Fibroblast of mammary gland (primary cell): ENCODE data around the gene CDC37.

Source experiments
- DNase-seq: peaks from one replicate; pipeline ENCODE4 v3.0.0-alpha.2; 2010; ENCODE audit warnings: low read depth
- H3K4me3 ChIP-seq: 2 replicates; pipeline ENCODE4 v1.5.1; 2011; ENCODE audit warnings: low read depth, mild to moderate bottlenecking, low read length, moderate library complexity; ENCODE audit not compliant: control insufficient read depth
- TF ChIP-seq, protein P1 (sequence below): conservative IDR thresholded peaks from 2 replicates; pipeline ENCODE4 v1.5.1; 2011; ENCODE audit warnings: low read depth, low read length, inconsistent platforms; ENCODE audit not compliant: control insufficient read depth, insufficient read depth

CDC37 gene

DNA sequence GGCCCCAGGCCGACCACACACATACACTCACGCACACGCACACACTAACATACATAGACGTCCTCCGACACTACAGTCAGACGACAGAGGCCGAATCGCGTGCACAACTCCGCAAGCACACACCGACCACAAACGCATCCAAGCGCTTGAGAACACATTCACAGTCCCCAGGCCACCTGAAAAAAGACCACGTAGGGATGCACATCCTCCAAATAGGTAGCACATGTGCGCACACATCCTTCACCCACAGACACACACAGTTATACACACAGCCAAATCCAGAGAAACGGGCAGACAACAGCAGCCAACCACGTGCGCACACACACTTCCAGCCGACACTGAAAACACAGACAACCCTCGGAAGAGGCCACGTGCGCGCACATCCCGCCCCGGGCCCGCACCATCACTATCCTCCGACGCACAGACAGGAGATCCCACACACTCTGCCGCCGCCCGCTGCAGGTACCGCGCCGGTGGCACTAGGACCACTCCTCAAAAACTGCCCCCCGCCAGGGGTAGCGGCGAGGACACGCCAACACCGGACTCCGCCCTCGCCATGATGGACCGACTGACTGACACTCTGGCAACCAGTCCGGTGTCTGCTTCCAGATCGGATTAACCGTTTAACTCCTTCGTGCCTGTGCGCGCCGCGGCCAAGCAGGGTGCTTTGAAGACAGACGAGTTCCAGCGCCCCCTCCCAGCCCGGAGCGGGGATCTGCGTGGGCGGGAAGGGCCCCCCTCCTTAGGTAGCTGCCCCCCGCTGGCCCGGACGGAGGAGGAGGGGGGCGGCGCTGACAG is 16.5 kb upstream of the CDC37 start:
- H3K4me3 ChIP-seq: peak overlapping the region; percentile 46
- TF ChIP-seq, protein P1, sequence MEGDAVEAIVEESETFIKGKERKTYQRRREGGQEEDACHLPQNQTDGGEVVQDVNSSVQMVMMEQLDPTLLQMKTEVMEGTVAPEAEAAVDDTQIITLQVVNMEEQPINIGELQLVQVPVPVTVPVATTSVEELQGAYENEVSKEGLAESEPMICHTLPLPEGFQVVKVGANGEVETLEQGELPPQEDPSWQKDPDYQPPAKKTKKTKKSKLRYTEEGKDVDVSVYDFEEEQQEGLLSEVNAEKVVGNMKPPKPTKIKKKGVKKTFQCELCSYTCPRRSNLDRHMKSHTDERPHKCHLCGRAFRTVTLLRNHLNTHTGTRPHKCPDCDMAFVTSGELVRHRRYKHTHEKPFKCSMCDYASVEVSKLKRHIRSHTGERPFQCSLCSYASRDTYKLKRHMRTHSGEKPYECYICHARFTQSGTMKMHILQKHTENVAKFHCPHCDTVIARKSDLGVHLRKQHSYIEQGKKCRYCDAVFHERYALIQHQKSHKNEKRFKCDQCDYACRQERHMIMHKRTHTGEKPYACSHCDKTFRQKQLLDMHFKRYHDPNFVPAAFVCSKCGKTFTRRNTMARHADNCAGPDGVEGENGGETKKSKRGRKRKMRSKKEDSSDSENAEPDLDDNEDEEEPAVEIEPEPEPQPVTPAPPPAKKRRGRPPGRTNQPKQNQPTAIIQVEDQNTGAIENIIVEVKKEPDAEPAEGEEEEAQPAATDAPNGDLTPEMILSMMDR: no peak
- DNase-seq: peak; percentile 74

DNA sequence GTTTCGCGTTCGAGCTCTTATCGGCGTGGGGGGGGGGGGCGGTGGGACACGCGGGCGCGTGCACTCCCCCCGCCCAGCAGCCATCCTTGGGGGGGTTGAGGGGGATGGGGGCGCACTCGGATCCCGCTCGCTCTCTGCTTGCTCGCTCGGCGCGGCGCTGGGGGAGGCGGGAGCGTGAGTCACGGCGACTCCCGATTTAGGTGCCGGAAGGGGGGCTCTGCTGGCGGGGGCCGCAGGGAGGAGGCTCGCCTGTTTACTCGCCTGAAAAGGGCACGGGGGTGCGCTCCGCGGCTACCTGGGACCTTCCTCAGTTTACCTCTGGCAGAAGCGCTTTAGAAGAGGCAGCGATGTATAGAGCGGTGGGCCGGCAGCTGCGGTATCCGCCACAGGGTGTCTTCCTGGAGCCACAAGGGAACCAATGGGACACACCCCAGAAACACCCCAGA is 15.9 kb upstream of the CDC37 start:
- no peak for DNase-seq
- H3K4me3 ChIP-seq: peak overlapping the region; percentile 46
- TF ChIP-seq, protein P1: no peak

DNA sequence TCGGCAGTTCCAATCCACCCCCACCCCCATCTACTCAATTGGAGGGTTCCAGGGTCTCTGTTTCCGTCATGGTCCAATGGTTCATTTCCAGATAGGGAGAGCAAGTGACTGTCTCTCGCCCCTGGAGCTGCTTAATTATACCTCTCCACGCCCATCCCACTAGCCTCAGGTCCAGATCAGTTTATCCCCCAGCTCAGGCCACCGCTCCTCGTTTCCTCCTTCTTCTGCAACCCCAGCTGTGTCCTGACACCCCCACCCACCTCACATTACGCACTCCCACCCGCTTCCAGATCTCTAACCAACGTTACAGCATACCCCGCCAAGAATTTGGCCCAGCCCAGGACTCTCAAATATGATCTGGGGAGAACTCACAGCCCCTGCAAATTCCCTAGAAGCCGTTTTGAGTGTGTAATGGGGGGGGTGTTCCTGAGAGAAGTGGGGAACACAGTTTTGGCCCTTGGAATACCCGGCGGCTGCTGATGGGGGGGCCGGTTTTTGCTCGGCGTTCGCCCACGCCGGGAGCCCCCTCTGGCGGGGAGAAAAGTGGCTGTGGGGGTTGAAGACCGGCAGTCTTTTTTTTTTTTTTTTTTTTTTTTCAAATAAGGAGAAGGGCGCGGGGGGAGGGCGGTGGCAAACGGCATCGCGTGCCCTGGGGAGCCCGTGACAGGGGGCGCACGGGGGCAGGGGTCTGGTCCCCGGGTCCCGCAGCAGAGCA is 15.3 kb upstream of the CDC37 start:
- peak overlapping the region; percentile 46 for H3K4me3 ChIP-seq
- TF ChIP-seq, protein P1: no peak
- no peak for DNase-seq

DNA sequence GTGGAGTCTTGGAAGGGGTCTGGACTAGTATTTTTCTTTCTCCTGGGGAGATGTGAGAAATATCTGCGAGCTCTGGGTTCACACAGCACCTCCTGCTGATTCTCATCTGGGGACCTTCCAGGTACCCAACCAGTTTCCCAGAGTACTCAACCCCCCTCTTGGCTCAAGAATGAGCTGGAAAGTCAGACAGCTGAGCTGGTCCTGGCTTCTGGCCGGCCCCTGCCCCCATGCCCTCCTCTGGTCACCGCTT is 14.8 kb upstream of the CDC37 start:
- H3K4me3 ChIP-seq: no peak overlapping the region
- TF ChIP-seq, protein P1: no peak
- DNase-seq: no peak

DNA sequence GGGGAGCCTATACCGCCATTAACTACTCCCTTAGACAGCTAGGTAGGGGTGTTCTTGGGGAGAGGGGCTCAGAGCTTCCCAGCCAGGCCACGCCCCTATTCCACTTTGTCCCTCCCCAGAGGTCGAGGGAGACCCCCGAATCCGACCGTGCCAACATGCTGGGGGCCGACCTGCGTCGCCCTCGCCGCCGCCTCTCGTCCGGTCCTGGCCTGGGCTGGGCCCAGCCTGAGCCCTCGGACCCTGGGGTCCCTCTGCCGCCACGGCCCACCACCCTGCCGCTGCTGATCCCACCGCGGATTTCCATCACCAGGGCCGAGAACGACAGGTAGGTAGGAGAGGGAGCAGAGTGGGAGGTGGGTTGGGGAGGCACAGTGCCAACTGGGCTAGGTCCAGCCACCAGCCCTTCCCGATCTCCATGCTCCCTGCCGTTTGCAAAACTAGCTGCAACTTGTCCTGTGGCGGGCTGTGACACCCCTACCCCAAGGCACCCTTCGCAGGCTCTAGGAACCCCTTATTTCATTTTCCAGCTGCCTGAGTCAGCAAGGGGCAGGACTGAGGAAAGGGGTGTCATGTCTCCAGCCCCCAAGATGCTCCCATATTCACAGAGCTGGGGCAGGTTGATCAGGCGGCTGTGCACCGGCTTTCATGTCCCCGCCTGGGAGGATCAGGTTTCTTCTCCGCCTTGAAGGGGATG is 14.3 kb upstream of the CDC37 start:
- TF ChIP-seq, protein P1: no peak
- H3K4me3 ChIP-seq: no peak overlapping the region
- no peak for DNase-seq

DNA sequence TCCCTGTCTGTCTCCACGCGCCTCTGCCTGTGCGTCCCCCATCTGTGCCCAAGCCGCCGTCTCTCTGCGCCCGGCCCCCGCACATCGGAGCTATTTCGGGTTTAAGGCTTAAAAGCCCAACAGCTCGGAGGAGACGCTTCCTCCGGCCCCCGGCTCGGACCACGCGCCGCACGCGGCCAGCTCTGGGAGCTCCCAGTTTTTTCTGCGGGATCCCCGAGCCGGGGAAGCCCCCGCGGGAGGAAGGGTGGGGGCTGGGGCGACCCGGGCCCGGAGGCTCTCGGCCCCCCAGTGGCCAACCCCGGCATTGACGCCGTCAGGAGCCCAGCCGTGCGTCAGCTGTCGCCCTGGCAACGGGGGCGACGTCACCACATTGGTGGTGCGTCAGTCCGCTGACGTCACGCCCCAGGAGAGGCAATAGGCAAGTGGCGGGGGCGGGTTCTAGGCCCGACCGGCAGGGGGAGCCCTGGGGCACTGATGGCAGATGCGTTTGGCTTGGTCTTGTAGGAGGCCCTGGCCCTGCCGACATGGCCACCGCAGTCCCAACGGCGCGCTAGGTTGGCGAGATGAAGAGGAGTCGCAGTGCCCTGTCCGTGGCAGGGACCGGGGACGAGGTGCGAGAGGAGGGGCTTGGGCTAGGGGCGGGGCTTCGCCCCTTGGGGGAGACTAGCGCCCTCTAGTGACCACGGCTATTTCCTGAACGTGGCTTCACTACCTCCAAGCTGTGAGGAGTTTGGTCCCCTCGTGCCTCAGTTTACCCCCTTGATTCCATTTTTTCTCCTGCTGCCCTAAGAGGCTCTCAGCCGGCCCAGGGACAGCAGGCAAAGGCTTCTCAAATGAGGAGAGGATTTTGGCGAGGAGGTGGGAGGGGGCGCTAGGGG is 13.3 kb upstream of the CDC37 start:
- DNase-seq: peak; percentile 90
- peak overlapping the region; percentile 63 for H3K4me3 ChIP-seq
- TF ChIP-seq, protein P1: peak; percentile 41
